ENCODE measurements around the gene TMEM9. TPM values are rescaled to one million over a fixed set of nuclear protein-coding genes. Genes with fewer than 3 reads are reported as not detected.

Gene TMEM9
- total RNA-seq (2021; fragmentation: NEBNext Ultra II Directional; extraction: Animal tissue kit (Norgen Biotek cat#: 25700)), result 10 to 100 TPM; 60.3 to 72.7 (median 64.9) TPM
- long read RNA-seq, transcript TMEM9-204 (6 exons, 1,529 nt), result major isoform, 81 of 109 reads
- long read RNA-seq, transcript TMEM9-201 (5 exons, 1,959 nt), result minor isoform, 11 of 109 reads
- long read RNA-seq, partial matches to known transcripts, result 2 of 109 reads
- long read RNA-seq, other reads (novel, unspliced or antisense), result 11 of 109 reads

DNA sequence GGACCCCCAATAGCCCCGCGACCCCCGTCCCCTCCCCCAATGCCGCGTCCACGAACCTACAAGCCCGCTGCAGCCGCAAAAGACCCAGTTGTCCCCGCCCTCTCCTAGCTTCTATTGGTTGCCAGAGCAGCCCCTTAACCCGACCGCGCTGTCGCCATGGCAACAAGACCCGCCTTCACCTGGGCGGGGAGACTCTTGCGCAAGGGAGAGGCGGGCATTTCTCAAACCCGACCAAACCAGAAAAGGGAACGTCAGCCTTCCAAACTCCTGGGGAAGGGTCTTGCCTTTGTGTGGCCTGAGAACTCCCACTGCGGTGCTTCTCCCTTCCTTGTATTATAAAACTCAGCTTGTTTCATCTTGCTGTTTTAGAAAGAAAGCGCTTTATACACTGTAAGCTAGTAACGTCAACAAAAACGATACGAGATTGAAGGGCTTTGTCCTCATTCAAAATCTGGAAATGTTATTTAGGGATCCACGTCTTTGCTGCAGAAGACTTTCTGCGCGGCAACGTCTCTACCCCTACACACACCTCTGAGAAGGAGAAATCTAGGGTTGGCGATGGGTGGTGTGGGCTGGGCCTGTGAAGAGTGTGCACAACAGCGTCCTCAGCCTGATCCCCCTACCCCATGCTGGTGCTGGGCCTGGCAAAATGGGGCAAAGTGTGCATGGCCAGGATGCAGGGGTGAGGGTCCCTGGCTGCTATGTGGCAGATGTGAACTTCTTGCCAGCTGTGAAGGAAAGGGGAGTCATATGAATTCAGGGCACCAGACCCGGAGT, at the start of gene TMEM9:
Gene TMEM9, minus strand, starts transcription at position 86 of the 777 bp plus-strand sequence. CDS start 551 bp downstream, outside the sequence.
- Mint-ChIP-seq H3K36me3 (ENCODE audit: low read depth) (0 out of 2 replicates have a peak, but pooled peaks cover 6% of the 10 kb centered on the region), H3K4me1 (ENCODE audit: low read depth) (peaks cover 12% of the 10 kb centered on the region), H3K27ac (peak within 1 kb of the TSS; percentile 80), H3K9me3 (no peaks in the 10 kb centered on the region), H3K4me3 (peak within 1 kb of the TSS; percentile 89), H3K27me3 (ENCODE audit: insufficient read depth) (peaks cover 21% of the 10 kb centered on the region)
- DNase-seq, result peak; percentile 91
- TF ChIP-seq, protein P1, sequence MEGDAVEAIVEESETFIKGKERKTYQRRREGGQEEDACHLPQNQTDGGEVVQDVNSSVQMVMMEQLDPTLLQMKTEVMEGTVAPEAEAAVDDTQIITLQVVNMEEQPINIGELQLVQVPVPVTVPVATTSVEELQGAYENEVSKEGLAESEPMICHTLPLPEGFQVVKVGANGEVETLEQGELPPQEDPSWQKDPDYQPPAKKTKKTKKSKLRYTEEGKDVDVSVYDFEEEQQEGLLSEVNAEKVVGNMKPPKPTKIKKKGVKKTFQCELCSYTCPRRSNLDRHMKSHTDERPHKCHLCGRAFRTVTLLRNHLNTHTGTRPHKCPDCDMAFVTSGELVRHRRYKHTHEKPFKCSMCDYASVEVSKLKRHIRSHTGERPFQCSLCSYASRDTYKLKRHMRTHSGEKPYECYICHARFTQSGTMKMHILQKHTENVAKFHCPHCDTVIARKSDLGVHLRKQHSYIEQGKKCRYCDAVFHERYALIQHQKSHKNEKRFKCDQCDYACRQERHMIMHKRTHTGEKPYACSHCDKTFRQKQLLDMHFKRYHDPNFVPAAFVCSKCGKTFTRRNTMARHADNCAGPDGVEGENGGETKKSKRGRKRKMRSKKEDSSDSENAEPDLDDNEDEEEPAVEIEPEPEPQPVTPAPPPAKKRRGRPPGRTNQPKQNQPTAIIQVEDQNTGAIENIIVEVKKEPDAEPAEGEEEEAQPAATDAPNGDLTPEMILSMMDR (IDR thresholded peaks at IDR 0.05), result no peak

DNA sequence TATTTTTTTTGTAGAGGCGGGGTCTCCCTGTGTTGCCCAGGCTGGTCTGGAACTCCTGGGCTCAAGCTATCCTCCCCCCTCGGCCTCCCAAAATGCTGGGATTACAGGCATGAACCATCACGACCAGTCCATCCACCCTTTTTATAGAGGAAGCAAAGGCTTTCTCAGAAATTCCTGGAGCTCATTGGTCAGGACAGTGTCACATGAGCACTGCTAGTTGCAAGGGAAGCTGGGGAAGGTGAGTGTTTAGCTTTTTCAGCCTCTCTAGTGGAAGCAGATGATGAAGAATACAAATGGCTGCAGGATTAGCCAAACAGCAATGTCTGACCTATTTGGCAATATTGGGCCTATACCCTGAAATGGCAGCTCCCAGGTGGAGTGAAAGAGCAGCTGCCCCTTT, 44.3 kb upstream of the TMEM9 start:
- Mint-ChIP-seq H3K4me1 (ENCODE audit: low read depth) (no peaks in the 10 kb centered on the region), H3K27me3 (ENCODE audit: insufficient read depth) (peaks cover 33% of the 10 kb centered on the region), H3K36me3 (ENCODE audit: low read depth) (no peaks in the 10 kb centered on the region), H3K4me3 (no peak overlapping the region), H3K27ac (no peak overlapping the region), H3K9me3 (no peaks in the 10 kb centered on the region)
- no peak for DNase-seq
- TF ChIP-seq, protein P1 (IDR thresholded peaks at IDR 0.05), result no peak

DNA sequence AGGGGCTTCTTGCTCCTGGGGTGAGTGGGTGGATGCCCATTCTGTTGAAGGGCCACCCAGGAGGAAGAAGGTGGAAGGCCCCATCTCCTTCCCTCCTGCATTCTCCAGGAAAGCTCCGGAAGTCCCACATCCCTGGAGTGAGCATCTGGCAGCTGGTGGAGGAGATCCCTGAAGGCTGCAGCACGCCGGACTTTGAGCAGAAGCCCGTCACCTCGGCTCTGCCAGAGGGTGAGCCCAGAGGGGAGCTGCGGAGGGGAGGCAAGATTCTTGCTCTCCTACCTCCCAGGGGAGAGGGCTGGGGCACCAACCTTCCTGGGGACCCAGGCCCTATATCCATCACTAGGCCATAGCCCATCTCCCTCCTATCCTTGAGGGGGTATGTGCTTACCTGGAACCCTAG, 39.8 kb upstream of the TMEM9 start:
- TF ChIP-seq, protein P1 (IDR thresholded peaks at IDR 0.05), result no peak
- peaks cover 20% of the 10 kb centered on the region for H3K4me1 Mint-ChIP-seq (ENCODE audit: low read depth)
- no peak for DNase-seq
- H3K36me3 Mint-ChIP-seq (ENCODE audit: low read depth), result no peaks in the 10 kb centered on the region
- peaks cover 12% of the 10 kb centered on the region for H3K27me3 Mint-ChIP-seq (ENCODE audit: insufficient read depth)
- H3K9me3 Mint-ChIP-seq, result no peaks in the 10 kb centered on the region
- H3K27ac Mint-ChIP-seq, result no peak overlapping the region
- H3K4me3 Mint-ChIP-seq, result no peak overlapping the region

DNA sequence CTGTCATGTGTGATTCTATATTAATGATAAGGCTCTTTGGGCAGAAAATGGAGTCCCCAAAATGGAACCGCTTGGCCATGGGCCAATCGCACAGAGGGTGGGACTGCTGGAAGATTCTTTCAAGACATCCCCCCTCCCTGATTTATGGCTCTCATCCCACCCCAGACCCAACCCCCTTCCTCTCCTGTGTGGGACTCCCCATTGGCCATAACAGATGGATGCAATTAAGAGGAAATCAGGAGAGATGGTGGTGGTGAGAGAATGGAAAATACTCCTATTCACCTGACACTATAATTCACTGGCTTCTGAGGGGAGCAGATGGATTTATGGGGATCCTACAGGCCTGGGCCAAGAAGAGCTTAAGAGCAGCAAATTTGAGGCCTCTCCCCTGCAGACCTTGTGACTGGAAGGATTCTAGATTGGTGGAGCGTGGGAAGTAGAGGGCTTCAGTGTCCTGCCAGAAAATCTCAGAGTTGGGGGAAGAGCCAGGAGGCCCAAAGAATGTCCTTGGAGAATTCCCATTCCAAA, 38.1 kb upstream of the TMEM9 start:
- no peak for DNase-seq
- Mint-ChIP-seq H3K27ac (peak overlapping the region; percentile 82; the same call in 1 of the 2 replicates), H3K4me3 (no peak overlapping the region), H3K27me3 (ENCODE audit: insufficient read depth) (peaks cover 13% of the 10 kb centered on the region), H3K4me1 (ENCODE audit: low read depth) (peaks cover 20% of the 10 kb centered on the region), H3K36me3 (ENCODE audit: low read depth) (no peaks in the 10 kb centered on the region), H3K9me3 (no peaks in the 10 kb centered on the region)
- TF ChIP-seq, protein P1 (IDR thresholded peaks at IDR 0.05), result no peak

DNA sequence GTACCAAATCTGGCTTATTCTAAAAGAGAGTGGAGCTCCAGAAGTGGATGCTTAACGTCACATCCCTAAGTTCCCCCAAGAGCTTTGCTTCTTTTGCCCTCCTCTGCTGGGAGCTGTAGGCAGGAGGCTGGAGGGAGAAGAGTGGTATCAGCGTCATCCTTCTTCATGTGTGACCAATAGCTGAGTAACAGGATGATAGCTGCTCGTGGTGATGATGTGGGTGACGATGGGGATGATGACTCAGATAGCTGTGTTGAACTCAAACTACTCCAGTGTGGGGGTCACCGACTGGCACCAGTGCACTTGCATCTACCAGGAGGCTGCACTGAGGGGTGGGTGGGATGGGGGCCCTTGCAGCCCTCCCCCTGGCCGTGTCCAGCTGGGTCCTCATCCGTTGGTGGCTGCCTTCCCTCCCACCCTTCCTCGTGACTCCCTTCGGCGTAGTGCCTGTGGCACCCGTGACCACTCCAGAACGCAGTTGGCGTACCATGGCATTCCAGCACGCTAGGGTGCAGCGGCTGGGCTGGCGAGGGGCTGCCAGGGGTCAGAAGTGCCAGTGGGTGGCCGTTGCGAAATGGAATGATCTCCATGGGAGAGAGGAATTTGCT, 37.5 kb upstream of the TMEM9 start:
- Mint-ChIP-seq H3K4me3 (peak overlapping the region; percentile 52), H3K27ac (peak overlapping the region; percentile 82), H3K27me3 (ENCODE audit: insufficient read depth) (peaks cover 14% of the 10 kb centered on the region), H3K36me3 (ENCODE audit: low read depth) (no peaks in the 10 kb centered on the region), H3K4me1 (ENCODE audit: low read depth) (peaks cover 20% of the 10 kb centered on the region), H3K9me3 (no peaks in the 10 kb centered on the region)
- TF ChIP-seq, protein P1 (IDR thresholded peaks at IDR 0.05), result no peak
- peak; percentile 92 for DNase-seq

Measured in HFFc6 (cell line).